ENCODE data around the gene MDFIC2. TPM values are rescaled to one million over a fixed set of nuclear protein-coding genes. Genes with fewer than 3 reads are reported as not detected.

The MDFIC2 gene
- not detected in 2 replicates for total RNA-seq

DNA sequence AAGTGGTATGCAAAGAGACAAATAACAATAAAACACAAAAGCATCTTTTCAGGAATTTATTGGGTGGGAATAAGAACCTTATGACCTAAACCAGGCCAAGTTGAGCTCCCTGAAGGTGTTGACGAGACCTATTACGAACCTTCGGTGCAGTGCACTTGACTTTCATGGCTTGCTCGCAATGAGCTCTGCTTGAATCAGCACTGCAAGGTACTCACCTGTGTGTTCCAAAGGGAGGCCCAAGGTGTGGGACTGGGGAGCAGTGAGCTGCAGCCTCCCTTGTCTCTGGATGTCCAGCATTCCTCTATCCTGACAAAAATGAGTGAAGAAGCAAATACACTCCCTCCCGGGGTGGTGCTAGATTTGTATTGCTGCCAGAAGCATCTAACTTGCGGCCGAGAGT lies at the start of gene MDFIC2:
Gene MDFIC2, minus strand, starts transcription at position 303 of the 400 bp plus-strand sequence. CDS start 665 bp downstream, outside the sequence.

